HPDE6-E6E7 (cell line): ENCODE results near the gene WBP11.
"Not testable (repeated sequence)": the region's sequence is repeated elsewhere in the genome, so short reads cannot be mapped to it uniquely, and the experiment has no call there.

Experiments used
- DNase-seq: peaks from one replicate; pipeline ENCODE4 v3.0.0; 2011; ENCODE audit warnings: missing footprints; ENCODE audit errors: extremely low spot score

Gene WBP11

GRCh38 chr12:14772946-14773345 lies 30.3 kb downstream of the WBP11 start:
- DNase-seq = no peak

GRCh38 chr12:14771651-14772137 lies 31.6 kb downstream of the WBP11 start:
- no peak for DNase-seq

GRCh38 chr12:14770496-14771461 lies 32.5 kb downstream of the WBP11 start:
- peak; percentile 63 for DNase-seq

- no peak for DNase-seq
Observed at GRCh38 chr12:14769969-14770495, 33.2 kb downstream of the WBP11 start.

GRCh38 chr12:14769466-14769968 lies 33.8 kb downstream of the WBP11 start:
- DNase-seq = no peak

- DNase-seq = no peak
Observed at GRCh38 chr12:14768823-14769405, 34.4 kb downstream of the WBP11 start.

- DNase-seq = no peak
Observed at GRCh38 chr12:14767617-14768016, 35.7 kb downstream of the WBP11 start.

GRCh38 chr12:14766649-14767215 lies 36.5 kb downstream of the WBP11 start:
- DNase-seq = no peak

GRCh38 chr12:14766020-14766419 lies 37.3 kb downstream of the WBP11 start:
- not testable (repeated sequence) for DNase-seq

GRCh38 chr12:14765398-14765797 lies 37.9 kb downstream of the WBP11 start:
- no peak for DNase-seq

- not testable (repeated sequence) for DNase-seq
Observed at GRCh38 chr12:14759711-14760280, 43.5 kb downstream of the WBP11 start.

GRCh38 chr12:14756334-14757143 lies 46.7 kb downstream of the WBP11 start:
- no peak for DNase-seq

- no peak for DNase-seq
Observed at GRCh38 chr12:14751986-14752385, 51.3 kb downstream of the WBP11 start.

GRCh38 chr12:14743061-14743460 lies 60.2 kb downstream of the WBP11 start:
- DNase-seq = no peak

- DNase-seq = no peak
Observed at GRCh38 chr12:14741942-14742341, 61.3 kb downstream of the WBP11 start.

- DNase-seq = no peak
Observed at GRCh38 chr12:14741153-14741552, 62.1 kb downstream of the WBP11 start.

GRCh38 chr12:14736441-14736840 lies 66.8 kb downstream of the WBP11 start:
- not testable (repeated sequence) for DNase-seq
